HL-60 (cell line): Measurements from ENCODE around the gene DROSHA.

Experiments used
- DNase-seq, 2 experiments: peaks; one replicate each; pipeline ENCODE4 v3.0.0-alpha.2; 2010 to 2020; ENCODE audit warnings: low read depth in 1 of 2, low spot score in 1 of 2
- H3K27ac ChIP-seq: fragments of 250-450 bp; sonication (Bioruptor Pico); replicated peaks from 2 replicates; pipeline ENCODE4 v1.5.1; 2020; ENCODE audit warnings: mild to moderate bottlenecking, moderate library complexity
- H3K27me3 ChIP-seq: fragments of 250-450 bp; sonication (Bioruptor Pico); 2 replicates; pipeline ENCODE4 v1.5.1; 2021; ENCODE audit warnings: mild to moderate bottlenecking, moderate library complexity; ENCODE audit not compliant: insufficient read depth, poor library complexity, severe bottlenecking
- H3K4me3 ChIP-seq: replicated peaks from 2 replicates; pipeline ENCODE4 v1.5.1; 2011; ENCODE audit warnings: mild to moderate bottlenecking, control low read depth, low read length; ENCODE audit not compliant: insufficient read depth
- GABPA ChIP-seq: IDR thresholded peaks from 2 replicates; pipeline ENCODE4 v1.6.1; 2012; ENCODE audit warnings: low read depth
- POLR2AphosphoS5 ChIP-seq: IDR thresholded peaks from 2 replicates; pipeline ENCODE4 v1.6.1; 2012; ENCODE audit warnings: low read depth
- SPI1 ChIP-seq: IDR thresholded peaks from 2 replicates; pipeline ENCODE4 v1.6.1; 2012; ENCODE audit warnings: low read depth, mild to moderate bottlenecking, borderline replicate concordance
- TF ChIP-seq, protein P1 (sequence below): IDR thresholded peaks from 2 replicates; pipeline ENCODE4 v1.6.1; 2012; ENCODE audit warnings: low read depth; ENCODE audit not compliant: insufficient replicate concordance
- TF ChIP-seq, protein P2 (sequence below): IDR thresholded peaks from one replicate; pipeline ENCODE4 v1.5.1; 2011; ENCODE audit warnings: low read length, control low read depth, inconsistent platforms; ENCODE audit not compliant: insufficient read depth

DROSHA gene

DNA sequence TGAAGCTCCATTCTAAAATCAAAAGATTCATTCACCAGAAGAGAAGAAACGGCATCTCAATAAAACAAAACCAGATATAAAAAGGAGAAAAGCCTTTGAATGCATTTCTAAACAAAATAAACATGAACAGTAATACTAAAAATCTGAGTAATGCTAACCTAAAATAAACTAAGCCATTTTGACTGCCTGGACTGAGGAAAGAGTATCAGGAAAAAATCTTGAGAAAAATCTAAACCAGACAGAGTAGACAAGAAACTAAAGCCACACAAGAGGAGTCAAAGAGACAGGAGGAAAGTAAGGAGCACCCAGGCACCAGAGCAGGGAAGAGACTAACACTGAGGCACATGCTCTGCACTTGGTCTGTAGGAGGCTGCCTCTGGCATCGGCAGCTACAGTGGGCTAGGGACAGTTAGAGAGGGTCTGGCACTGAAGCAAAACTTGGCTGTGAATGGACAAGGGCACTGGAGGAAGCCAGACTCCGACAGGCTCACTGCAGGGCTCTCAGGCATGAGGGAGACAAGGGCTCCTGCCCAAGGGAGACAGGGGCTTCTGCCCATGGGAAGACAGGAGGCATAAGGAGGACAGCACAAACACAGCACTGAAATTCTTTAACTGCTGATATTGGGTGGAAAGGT, 50.2 kb downstream of the DROSHA start:
- no peak overlapping the region for H3K27ac ChIP-seq
- H3K27me3 ChIP-seq, result no peaks in the 10 kb centered on the region
- H3K4me3 ChIP-seq, result no peak overlapping the region
- TF ChIP-seq, protein P1, sequence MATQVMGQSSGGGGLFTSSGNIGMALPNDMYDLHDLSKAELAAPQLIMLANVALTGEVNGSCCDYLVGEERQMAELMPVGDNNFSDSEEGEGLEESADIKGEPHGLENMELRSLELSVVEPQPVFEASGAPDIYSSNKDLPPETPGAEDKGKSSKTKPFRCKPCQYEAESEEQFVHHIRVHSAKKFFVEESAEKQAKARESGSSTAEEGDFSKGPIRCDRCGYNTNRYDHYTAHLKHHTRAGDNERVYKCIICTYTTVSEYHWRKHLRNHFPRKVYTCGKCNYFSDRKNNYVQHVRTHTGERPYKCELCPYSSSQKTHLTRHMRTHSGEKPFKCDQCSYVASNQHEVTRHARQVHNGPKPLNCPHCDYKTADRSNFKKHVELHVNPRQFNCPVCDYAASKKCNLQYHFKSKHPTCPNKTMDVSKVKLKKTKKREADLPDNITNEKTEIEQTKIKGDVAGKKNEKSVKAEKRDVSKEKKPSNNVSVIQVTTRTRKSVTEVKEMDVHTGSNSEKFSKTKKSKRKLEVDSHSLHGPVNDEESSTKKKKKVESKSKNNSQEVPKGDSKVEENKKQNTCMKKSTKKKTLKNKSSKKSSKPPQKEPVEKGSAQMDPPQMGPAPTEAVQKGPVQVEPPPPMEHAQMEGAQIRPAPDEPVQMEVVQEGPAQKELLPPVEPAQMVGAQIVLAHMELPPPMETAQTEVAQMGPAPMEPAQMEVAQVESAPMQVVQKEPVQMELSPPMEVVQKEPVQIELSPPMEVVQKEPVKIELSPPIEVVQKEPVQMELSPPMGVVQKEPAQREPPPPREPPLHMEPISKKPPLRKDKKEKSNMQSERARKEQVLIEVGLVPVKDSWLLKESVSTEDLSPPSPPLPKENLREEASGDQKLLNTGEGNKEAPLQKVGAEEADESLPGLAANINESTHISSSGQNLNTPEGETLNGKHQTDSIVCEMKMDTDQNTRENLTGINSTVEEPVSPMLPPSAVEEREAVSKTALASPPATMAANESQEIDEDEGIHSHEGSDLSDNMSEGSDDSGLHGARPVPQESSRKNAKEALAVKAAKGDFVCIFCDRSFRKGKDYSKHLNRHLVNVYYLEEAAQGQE, result no peak
- TF ChIP-seq POLR2AphosphoS5 (no peak), GABPA (no peak), SPI1 (no peak)
- TF ChIP-seq, protein P2, sequence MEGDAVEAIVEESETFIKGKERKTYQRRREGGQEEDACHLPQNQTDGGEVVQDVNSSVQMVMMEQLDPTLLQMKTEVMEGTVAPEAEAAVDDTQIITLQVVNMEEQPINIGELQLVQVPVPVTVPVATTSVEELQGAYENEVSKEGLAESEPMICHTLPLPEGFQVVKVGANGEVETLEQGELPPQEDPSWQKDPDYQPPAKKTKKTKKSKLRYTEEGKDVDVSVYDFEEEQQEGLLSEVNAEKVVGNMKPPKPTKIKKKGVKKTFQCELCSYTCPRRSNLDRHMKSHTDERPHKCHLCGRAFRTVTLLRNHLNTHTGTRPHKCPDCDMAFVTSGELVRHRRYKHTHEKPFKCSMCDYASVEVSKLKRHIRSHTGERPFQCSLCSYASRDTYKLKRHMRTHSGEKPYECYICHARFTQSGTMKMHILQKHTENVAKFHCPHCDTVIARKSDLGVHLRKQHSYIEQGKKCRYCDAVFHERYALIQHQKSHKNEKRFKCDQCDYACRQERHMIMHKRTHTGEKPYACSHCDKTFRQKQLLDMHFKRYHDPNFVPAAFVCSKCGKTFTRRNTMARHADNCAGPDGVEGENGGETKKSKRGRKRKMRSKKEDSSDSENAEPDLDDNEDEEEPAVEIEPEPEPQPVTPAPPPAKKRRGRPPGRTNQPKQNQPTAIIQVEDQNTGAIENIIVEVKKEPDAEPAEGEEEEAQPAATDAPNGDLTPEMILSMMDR, result no peak
- DNase-seq, result no peak

DNA sequence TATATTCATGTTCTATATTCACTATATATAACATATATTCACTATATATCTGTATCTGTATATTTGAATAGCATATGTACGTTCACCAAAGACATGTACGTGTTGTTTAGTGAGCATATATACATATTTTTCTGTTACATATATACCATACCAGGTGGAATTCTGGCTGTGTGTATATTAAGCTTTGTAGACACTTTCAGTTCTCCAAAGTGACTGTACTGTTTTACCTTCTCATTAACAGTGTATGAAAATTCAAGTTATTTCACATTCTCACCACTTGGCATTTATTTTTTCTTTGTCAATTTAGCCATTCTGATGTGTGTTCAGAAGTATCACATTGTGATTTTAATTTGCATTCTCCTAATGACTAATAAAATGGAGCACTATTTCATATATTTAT, 52.2 kb downstream of the DROSHA start:
- no peak for DNase-seq
- no peak overlapping the region for H3K27ac ChIP-seq

DNA sequence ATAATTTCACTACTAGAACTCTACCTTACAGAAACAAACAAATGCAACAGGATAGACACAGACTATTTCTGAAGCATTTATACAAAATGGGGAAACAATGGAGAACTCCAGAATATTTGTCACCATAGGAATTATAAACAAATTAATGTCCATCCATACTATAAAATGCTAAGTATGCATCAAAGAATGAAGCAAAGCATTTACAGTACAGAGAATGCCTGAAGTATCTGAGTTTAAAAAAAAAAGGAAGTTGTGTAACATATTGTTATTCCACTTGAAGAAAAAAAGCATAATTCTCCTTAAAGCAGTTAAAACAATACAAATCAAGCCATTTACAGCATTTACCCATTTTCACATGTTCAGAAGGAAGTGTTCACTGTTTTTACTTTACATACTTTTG, 53.0 kb downstream of the DROSHA start:
- no peak for DNase-seq
- TF ChIP-seq, protein P2, result no peak
- TF ChIP-seq GABPA, result no peak
- TF ChIP-seq POLR2AphosphoS5, result no peak
- TF ChIP-seq, protein P1, result no peak
- no peak for TF ChIP-seq SPI1
- Histone ChIP-seq H3K27ac (no peak overlapping the region), H3K27me3 (no peaks in the 10 kb centered on the region), H3K4me3 (no peak overlapping the region)

More for the DNA sequence above, 52.2 kb downstream of the DROSHA start:
- TF ChIP-seq SPI1, result no peak
- TF ChIP-seq POLR2AphosphoS5, result no peak
- TF ChIP-seq GABPA, result no peak
- TF ChIP-seq, protein P1, result no peak
- TF ChIP-seq, protein P2, result no peak
- Histone ChIP-seq H3K4me3 (no peak overlapping the region), H3K27me3 (no peaks in the 10 kb centered on the region)
